Heart left ventricle (tissue), 13 donors: ENCODE data around the gene IFNGR1.

Experiments used
- CTCF ChIP-seq, 12 donors: fragments of 200-600 bp; sonication (generic) in 4 of 12; IDR thresholded peaks; one replicate each; pipeline versions ENCODE4 v1.5.0 to v1.8.0; 2018 to 2022; ENCODE audit warnings: antibody characterized with exemption in 12 of 12, mild to moderate bottlenecking in 5 of 12
- POLR2A ChIP-seq, 2 donors: fragments of 450-650 bp; IDR thresholded peaks; one replicate each; pipeline ENCODE4 v1.6.1; 2017; ENCODE audit warnings: antibody characterized with exemption in 2 of 2, mild to moderate bottlenecking in 2 of 2, moderate library complexity in 2 of 2
- donor health status: ischemic (EF 13 %, LVEDD 7.1; RV severe dilation, severe dysfunction).
- donor health status: DM: no; HTN: yes; CAD: no.
- donor health status: DM: no; HTN: no; CAD: no.
- donor health status: ischemic (EF 25% LVEDD 6.9; RV normal size, moderate dysfunction).
- donor health status: ischemic (EF 25% LVEDD 5.7; RV mildly dilated, moderate dysfunction).
- donor health status: ischemic (EF 35%, LVEDD 5.7; RV mildly dilated, moderate dysfunction).
- donor health status: nonischemic (EF 11% LVEDD 7.7; RV severe dilation, severe dysfunction).
- donor health status: DM: yes; HTN: yes; CAD: no.
- donor health status: PGD.
- donor health status: ischemic (EF 29% LVEDD 5.4; RV normal size, mild dysfunction).
- donor health status: nonischemic (EF 23%, LVEDD 6.1; RV moderate dilation, normal function).

DNA sequence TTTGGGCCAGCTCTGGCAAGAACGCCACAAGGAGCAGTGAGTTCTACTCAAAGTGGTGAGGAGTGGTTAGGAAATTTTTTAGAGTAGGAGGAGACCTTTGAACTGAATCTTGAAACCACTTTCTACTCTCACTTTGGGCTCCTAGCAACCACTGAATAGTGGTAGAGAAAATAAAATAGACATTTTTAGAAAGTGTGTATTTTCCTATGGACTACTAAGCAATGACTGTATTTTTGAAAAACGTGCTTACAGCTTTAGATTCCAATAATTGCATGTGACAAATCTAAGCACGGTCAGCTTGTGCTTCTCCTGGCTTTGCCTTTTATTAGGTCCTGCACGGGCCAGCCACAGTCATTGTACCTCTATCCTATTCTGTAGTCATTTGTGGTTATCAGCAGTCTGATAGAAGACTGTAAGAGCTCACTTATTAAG lies 8.7 kb upstream of the IFNGR1 start:
- TF ChIP-seq CTCF (IDR thresholded peaks at IDR 0.05) (no peak), POLR2A (IDR thresholded peaks at IDR 0.05) (no peak)
